Measurements from ENCODE around the gene ICA1.

DNA sequence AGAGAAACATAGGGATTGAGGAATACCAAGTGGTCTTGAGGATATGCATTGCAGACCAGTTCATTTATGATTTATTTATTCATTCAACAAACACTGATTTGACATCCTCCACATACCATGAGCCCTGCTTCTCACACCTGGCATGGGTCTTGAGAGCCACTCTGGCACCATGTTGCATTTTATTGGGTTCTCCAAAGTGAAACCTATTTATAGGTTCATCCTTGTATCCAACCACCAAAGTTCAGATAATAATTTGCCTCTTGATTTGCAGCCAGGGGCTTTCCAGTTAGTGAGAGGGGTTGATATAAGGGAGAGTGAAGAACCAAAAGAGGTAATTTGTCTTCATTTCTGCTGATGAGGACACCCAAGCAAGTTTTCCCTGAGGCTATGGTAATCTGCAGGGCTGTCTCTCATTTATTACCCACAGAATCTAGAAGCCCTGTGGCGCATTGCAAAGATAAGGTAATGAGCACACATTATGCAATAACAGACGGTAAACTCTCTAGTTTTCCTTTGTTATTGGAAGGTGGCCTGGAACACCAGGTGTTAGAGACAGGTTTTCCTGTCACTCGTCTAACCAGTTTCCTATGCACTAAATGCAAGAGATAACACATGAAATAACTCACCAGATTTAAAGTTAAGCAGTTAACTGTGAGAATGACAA, 28.8 kb upstream of the ICA1 start:
- TF ChIP-seq POLR2A (IDR thresholded peaks at IDR 0.05; ENCODE audit: low read depth) = no peak
- TF ChIP-seq, protein P1, sequence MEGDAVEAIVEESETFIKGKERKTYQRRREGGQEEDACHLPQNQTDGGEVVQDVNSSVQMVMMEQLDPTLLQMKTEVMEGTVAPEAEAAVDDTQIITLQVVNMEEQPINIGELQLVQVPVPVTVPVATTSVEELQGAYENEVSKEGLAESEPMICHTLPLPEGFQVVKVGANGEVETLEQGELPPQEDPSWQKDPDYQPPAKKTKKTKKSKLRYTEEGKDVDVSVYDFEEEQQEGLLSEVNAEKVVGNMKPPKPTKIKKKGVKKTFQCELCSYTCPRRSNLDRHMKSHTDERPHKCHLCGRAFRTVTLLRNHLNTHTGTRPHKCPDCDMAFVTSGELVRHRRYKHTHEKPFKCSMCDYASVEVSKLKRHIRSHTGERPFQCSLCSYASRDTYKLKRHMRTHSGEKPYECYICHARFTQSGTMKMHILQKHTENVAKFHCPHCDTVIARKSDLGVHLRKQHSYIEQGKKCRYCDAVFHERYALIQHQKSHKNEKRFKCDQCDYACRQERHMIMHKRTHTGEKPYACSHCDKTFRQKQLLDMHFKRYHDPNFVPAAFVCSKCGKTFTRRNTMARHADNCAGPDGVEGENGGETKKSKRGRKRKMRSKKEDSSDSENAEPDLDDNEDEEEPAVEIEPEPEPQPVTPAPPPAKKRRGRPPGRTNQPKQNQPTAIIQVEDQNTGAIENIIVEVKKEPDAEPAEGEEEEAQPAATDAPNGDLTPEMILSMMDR (IDR thresholded peaks at IDR 0.05) = no peak

All from esophagus muscularis mucosa (tissue), 3 donors.